T47D (cell line): ENCODE measurements around the gene CSNK1D.

Experiments used
- DNase-seq, 2 experiments: peaks; one replicate each; pipeline versions ENCODE4 v3.0.0 to v3.0.0-alpha.2; 2011 to 2012; ENCODE audit warnings: low read depth in 1 of 2, low spot score in 1 of 2
- JUND ChIP-seq: IDR thresholded peaks from 2 replicates; pipeline ENCODE4 v1.6.1; 2012; ENCODE audit warnings: low read depth
- in situ Hi-C: cut with HindIII; loops from 2 replicates; pipeline ENCODE4 v1.10.0; 2016; ENCODE audit warnings: low sequenced_read_pairs, low pct_unique_long_range_greater_than_20kb

The CSNK1D gene

DNA sequence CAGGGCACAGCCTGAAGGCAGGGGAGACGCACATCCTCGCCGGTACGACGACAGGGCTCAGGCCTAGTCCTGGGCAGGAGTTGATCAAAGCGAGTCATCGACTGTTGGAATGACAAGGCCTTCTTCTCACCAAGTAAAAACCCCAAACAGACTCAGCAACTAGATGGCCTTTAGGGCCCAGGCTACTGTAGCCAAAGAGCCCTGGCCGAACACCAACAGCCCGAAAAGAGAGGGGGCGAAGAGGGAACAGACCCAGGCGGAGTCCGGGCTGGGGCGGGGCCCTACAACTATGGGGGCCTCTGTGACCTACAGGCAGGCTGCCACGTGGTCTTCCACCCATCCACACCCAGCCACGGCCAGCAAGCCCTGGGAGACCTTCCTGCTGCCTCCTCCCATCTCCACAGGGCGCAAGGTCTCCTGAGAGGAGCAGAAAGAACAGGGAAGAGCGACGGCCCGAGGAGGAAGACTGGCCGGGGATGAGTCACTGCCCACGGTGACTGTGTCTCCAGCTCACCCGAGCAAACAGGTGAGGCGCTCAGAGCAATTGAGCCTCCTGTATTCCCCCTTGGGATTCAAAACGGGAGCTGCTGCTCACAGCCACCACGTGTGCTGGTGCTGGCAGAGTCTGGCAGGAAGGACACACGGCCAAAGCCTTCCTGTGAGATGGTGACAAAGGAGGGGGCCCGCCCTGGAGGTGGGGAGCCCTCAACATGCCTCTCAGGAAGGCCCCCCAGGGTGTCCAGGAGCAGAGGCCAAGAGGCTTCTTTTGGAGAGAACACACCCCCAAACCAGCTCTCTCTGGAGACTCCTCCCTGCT is 26.9 kb downstream of the CSNK1D start:
- no peak for DNase-seq
- no peak for TF ChIP-seq JUND
- in situ Hi-C loops, result no loop called here

DNA sequence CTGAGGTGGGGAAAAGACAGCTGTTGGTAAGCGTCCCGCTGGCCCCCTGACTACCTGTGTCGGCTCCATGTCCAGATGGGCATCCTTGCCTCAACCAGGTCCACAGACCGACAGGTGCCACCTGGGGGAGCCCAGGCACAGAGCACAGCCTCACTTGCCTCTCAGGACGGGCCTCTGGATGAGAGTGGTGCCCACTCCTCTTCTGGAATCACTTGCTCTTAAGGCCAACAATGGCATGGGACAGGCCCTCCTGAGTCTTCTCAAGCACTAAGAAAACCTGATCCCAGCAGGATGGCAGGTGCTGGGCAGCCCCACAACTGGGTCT is 27.5 kb downstream of the CSNK1D start:
- TF ChIP-seq JUND, result no peak
- in situ Hi-C loops, result no loop called here
- no peak for DNase-seq

DNA sequence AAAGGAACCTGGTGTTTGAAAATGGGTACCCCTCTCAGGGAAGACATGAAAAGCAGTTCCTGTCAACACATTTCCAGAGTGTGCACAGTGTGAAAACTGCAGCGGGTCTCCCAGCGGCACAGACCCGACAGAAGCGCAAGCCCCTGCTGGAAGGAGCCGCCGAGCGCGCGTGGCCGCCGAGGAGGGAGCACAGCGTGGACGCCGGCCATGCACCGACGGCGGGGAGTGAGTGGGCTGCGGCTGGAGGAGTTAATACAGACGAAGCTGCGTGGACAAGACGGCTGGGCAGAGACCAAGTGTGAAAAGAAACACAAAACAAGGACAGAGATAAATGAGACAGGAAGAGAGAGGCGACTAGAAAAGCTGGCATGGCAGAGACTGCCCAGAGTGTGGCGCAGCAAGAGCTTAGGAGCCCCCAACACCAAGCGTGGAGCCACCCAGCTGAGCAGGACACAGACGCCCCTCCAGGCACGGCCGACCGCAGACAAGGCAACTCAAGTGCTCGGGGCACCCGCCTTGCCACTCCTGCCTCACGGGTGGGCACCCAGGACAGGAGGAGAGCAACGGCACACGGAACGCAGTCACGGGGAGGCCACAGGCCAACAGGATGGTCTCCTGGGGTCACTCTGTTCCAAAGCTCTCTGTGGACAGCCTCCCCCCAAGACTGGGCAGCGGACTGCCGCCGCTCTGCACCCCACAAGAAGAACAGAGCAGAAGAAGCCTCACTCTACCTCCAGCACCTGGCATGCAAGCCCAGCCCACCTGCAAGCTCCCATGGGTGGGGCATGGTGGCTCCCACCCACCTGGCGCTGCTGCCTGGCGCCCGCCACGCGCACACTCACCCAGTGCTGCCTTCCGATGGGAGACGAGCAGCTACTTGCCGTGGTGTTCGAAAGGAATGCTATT is 28.1 kb downstream of the CSNK1D start:
- no peak for TF ChIP-seq JUND
- in situ Hi-C loops, result no loop called here
- DNase-seq, result no peak

DNA sequence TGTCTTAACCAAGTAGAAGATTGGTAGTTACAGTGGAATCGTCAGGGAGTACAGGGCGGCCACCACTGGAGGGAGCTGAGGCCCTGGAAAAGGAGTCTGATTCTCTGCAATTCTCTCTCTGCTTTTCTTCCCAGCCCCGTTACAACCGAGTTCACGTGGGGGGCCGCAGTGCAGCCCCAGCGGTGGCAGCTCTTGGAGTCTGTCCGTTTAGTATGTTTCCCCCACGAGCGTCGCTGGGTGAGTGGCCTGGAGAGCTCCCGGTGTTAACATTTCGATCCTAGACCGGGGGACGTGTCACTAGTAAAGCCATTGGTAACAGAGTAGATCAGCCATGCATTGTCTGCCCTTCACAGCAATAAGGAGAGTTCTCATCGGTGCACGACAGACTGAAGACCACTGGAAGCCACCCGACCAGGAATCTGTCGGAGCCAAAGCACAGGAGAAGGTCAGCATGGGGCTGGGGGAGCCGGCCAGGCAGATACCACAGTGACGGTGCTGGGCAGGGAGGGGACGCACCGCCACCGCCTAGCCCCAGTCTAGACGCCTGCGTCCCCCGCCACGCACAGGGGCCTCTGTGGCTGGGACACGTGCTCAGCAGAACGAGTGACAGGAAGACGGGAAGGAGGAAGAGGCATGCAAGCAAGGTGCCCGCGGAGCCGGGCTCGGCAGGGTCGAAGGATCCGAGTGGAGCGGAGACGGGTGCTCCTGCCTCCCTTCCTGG is 28.9 kb downstream of the CSNK1D start:
- in situ Hi-C loops, result no loop called here

DNA sequence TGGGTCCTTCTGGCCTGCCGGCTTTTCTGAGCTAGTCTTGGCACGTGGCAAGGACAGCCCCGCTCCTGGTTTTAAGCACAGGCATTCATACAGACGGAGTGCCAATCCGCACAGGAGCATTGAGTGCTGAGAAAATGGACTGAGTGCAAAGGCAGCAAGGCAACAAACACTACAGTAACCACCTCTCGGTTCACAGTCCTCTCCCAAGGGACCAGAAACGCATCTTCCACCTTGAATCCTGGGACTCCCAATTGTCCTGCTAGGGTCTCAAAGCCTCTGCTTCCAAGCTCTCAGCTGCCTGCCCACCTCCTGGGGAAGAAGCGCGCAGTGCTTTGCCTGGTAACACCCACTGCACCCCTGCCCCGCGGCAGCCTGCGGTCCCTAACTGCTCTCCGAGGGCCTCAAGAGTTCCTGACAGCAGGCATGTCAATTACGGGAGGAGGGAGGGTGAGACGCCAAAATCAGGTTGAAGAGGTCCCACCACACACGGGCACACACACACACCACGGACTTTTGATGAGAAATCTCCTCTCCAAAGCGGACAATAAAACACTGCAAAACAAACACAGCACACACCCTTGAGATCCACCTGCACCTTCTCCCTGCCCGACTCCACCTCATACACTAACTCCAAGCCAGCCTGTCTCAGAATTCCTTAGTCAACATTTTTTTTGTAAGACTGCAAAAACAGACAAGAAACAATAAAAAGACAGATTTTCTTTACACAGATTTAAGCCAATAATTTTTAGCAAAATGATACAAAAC is 29.7 kb downstream of the CSNK1D start:
- in situ Hi-C loops, result no loop called here
- DNase-seq, result no peak
- TF ChIP-seq JUND, result no peak

More for the DNA sequence above, 28.9 kb downstream of the CSNK1D start:
- peak; percentile 48 to 74 for DNase-seq
- TF ChIP-seq JUND, result no peak

DNA sequence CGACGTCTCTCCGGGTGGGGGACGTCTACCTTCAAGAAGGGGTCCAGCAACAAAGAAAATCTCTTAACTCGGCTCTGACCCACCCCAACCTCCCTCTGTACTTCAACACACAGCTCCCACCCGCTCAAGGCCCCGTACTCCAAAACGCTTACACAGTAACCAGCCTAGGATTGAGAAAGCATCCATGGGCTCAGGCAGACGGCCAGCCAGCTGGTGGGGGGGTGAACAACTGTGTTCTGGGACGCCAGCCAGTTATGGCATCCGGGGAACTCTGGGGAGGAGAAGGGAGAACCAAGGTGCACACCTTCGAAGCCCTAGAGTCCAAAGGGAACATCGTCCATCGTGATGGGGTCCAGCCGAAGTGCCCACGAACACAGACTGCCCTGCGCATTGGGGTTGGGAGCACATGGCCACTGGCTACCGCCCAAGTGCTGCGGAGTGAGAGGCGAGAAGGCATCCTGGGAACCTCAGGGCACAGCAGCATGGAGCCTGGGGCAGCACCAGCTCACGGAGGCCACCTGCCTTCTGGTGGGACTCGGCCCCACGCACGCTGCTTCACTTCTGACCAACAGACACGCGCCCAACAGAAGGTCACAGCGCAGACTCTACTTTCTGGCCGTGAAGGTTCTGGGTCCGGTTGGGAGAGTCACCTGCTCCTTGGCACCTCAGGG is 30.4 kb downstream of the CSNK1D start:
- no peak for TF ChIP-seq JUND
- no peak for DNase-seq
- in situ Hi-C loops, result no loop called here

DNA sequence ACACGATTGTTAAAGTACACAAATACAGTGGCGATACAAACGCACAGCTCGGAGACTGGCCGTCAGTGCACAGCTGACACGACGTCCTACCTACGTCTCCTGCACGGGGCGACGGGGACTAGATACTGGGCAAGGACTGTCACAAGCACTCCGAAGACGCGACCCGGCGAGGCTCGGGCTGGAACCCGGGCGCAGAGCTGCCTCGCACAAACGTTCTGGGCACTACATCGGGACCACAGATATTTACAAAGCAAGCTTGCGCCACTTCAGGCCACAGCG is 30.9 kb downstream of the CSNK1D start:
- no peak for TF ChIP-seq JUND
- DNase-seq, result no peak
- in situ Hi-C loops, result no loop called here

DNA sequence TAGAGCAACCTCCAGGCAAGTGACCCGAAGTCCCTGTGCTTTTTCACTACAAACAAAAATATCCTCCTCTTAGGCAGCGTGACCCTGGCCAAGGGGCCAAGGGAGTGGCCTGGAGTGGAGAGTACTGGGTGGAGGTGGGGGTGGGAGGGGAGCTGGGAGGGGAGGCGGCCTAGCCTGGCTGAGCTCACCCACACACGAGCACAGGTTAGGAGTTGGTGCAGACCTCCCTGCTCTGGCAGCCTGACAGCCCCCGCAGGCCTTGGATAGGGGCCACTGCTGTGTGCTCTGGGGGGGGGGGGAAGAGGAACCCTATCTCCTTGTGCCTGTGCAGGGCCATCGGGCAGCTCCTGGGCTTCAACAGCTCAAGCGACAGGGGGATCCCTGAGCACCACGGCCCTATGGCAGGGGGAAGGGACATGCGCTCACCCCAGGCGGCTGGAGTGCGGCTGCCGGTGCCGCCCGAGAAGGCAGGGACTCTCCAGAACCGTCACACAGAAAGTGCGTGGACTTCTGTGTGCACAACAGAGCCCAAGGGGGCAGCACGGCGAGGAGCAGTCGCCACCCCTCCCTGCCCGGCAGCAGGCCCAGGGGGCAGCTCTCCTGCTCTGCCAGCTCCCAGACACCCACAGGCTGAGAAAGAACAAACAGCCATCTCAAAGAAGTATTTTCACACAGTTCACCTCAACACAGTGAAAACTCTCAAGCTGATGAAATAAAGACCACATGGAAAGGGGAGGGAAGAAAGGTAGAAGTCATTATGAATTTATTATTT is 31.4 kb downstream of the CSNK1D start:
- no peak for TF ChIP-seq JUND
- no peak for DNase-seq
- in situ Hi-C loops, result no loop called here

DNA sequence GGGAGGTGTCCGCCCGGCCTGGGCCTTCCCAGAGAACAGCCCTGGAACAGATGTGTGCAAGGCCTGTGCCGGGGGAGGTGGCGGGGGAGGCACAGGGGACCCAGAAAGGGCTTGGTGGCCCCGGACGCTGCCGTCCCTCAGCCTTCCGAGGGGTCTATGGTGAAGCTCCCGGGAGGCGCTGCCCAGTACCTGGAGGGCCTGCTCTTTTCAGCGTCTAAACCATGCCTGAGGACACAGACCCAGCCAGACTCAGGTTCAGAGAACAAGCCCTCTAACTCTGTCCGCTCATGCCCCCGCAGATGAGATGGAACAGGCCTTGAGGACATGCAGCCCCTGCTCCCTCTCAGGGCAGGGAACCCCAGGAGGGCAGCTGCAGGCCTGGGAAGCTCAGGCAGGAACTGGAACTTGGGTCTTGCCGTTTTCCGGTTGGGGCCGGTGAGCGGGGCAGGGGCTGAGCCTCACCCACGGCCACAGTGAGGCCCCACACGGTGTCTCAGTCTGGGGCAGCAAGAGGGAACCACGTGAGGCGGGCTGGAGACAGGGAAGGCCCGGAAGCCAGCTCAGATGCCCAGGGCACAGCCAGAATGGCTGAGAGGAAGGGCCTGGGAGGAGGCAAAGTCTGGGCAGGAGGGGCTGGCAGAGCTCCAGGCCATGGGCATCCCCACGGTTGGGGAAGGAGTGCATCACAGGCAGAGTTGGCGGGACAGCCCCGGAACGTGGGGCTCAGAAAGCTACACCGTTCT is 32.1 kb downstream of the CSNK1D start:
- no peak for TF ChIP-seq JUND
- peak in 1 of 2 experiments; percentile 58 for DNase-seq
- in situ Hi-C loops, result no loop called here

DNA sequence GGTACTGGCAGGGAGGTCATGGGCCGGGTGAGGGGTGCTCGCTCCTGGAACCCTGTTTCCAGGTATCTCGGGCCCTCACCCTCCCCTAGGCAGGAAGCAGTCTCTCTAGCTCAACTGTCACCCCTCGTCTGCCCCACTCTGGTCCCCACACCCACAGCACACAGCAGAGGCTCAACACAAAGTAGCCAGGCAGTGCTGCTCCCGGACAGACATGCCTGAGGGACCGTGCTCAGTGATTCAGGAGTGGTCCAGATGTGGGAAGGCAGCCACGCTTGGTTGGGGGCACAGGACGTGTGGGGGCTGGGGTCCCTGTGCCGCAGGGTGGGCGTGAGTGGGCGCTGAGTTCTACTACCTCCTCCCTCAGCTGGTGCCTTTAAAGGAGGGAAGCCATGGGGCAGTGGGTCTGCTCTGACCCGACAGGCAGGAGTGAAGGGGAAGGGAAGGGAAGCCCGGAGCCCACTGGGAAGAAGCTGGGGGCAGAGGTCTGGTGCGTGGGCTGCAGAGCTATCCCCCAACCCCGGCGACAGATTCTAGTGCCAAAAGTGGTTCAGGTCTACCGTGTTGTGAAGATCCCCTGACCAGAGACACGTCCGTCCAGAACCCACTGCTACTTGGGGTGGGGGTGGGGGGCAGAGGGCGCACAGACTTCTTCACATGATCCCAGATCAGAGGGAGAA is 32.9 kb downstream of the CSNK1D start:
- in situ Hi-C loops, result no loop called here
- no peak for DNase-seq
- no peak for TF ChIP-seq JUND
